HEK293T (cell line): ENCODE results near the gene CA10.

Experiments used
- PKNOX1 ChIP-seq: fragments of 450-650 bp; IDR thresholded peaks from 2 replicates; pipeline ENCODE4 v1.6.1; 2016
- SUZ12 ChIP-seq: fragments of 450-650 bp; IDR thresholded peaks from 2 replicates; pipeline ENCODE4 v1.6.1; 2016; ENCODE audit warnings: mild to moderate bottlenecking
- TARDBP ChIP-seq: fragments of 450-650 bp; IDR thresholded peaks from 2 replicates; pipeline ENCODE4 v1.6.1; 2016

GRCh38 chr17:52140601-52141000 lies 17.9 kb downstream of the CA10 start:
- TF ChIP-seq SUZ12 = no peak
- TF ChIP-seq PKNOX1 = no peak
- no peak for TF ChIP-seq TARDBP
